Progenitor cell of endocrine pancreas (in vitro differentiated cells): Measurements from ENCODE around the gene WFIKKN1. TPM values are rescaled to one million over a fixed set of nuclear protein-coding genes. Genes with fewer than 3 reads are reported as not detected.

ENCODE experiments used
- DNase-seq: peaks from one replicate; pipeline ENCODE4 v3.0.0; 2021; ENCODE audit warnings: low spot score; ENCODE audit not compliant: unreplicated experiment
- H3K27ac Mint-ChIP-seq: 2 replicates; pipeline ENCODE4 v1.8.0; 2021; ENCODE audit warnings: mild to moderate bottlenecking, moderate library complexity, mixed read lengths
- H3K27me3 Mint-ChIP-seq: 2 replicates; pipeline ENCODE4 v1.8.0; 2021; ENCODE audit warnings: mixed read lengths
- H3K36me3 Mint-ChIP-seq: 2 replicates; pipeline ENCODE4 v1.8.0; 2022; ENCODE audit warnings: mixed read lengths; ENCODE audit not compliant: insufficient read depth
- H3K4me1 Mint-ChIP-seq: 2 replicates; pipeline ENCODE4 v1.8.0; 2021; ENCODE audit warnings: low read depth, mixed read lengths
- H3K4me3 Mint-ChIP-seq: 2 replicates; pipeline ENCODE4 v1.8.0; 2021; ENCODE audit warnings: low read depth, mild to moderate bottlenecking, moderate library complexity, mixed read lengths
- H3K9me3 Mint-ChIP-seq: 2 replicates; pipeline ENCODE4 v1.8.0; 2021; ENCODE audit warnings: low read depth, mixed read lengths
- total RNA-seq: library from RNA; stranded (reverse); gene quantifications from 2 replicates; pipeline ENCODE4 v1.2.1, GENCODE V29; 2021
- TF ChIP-seq, protein P1 (sequence below): fragments of 200-600 bp; sonication (generic); IDR thresholded peaks from one replicate; pipeline ENCODE4 v1.5.0; 2021; ENCODE audit warnings: antibody characterized with exemption, mild to moderate bottlenecking; ENCODE audit not compliant: unreplicated experiment

WFIKKN1 gene
- total RNA-seq, 1 donor from 2014 or later = 42.8 TPM

- Mint-ChIP-seq H3K27me3 (no peaks in the 10 kb centered on the region), H3K36me3 (peaks cover 3% of the 10 kb centered on the region), H3K4me1 (no peaks in the 10 kb centered on the region), H3K9me3 (no peaks in the 10 kb centered on the region), H3K4me3 (no peak overlapping the region), H3K27ac (no peak overlapping the region)
- no peak for DNase-seq
- TF ChIP-seq, protein P1, sequence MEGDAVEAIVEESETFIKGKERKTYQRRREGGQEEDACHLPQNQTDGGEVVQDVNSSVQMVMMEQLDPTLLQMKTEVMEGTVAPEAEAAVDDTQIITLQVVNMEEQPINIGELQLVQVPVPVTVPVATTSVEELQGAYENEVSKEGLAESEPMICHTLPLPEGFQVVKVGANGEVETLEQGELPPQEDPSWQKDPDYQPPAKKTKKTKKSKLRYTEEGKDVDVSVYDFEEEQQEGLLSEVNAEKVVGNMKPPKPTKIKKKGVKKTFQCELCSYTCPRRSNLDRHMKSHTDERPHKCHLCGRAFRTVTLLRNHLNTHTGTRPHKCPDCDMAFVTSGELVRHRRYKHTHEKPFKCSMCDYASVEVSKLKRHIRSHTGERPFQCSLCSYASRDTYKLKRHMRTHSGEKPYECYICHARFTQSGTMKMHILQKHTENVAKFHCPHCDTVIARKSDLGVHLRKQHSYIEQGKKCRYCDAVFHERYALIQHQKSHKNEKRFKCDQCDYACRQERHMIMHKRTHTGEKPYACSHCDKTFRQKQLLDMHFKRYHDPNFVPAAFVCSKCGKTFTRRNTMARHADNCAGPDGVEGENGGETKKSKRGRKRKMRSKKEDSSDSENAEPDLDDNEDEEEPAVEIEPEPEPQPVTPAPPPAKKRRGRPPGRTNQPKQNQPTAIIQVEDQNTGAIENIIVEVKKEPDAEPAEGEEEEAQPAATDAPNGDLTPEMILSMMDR = no peak
These were observed 9.2 kb upstream of the WFIKKN1 start for GRCh38 chr16:621526-622105.

- Mint-ChIP-seq H3K4me3 (no peak overlapping the region), H3K27ac (no peak overlapping the region), H3K4me1 (no peaks in the 10 kb centered on the region), H3K9me3 (no peaks in the 10 kb centered on the region), H3K36me3 (peaks cover 5% of the 10 kb centered on the region), H3K27me3 (no peaks in the 10 kb centered on the region)
- no peak for DNase-seq
- TF ChIP-seq, protein P1 = no peak
These were observed 7.9 kb upstream of the WFIKKN1 start for GRCh38 chr16:622920-623280.

DNA sequence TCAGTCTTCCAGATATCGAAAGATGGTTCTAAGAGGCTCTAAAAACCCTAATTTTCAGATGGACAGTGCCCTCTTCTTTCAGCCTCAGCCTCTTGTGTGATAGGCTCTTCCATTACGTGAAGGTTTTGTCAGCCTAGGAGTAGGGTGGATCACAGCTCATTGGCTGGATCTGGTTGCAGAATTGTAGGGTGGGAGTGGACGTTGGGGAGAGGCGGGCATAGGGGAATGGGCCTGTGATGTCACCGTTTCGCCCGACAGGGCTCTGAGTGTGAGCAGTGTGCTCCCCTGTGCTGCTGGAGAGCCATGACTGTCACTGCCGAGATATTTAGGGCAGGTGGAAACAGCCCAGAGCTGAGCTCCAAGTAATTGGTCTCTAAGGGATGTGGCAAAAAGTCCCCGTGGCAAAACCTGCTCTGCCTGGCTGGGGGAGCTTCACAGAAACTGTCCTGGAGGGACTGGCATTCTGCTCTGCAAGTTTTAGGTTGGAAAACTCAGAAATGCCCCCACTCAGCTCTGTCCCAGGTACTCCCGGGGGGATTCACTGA is 6.2 kb upstream of the WFIKKN1 start:
- TF ChIP-seq, protein P1 = no peak
- peak overlapping the region; percentile 52 for H3K27ac Mint-ChIP-seq
- no peaks in the 10 kb centered on the region for H3K9me3 Mint-ChIP-seq
- no peak overlapping the region for H3K4me3 Mint-ChIP-seq
- peaks cover 9% of the 10 kb centered on the region for H3K4me1 Mint-ChIP-seq
- no peak for DNase-seq
- no peaks in the 10 kb centered on the region for H3K27me3 Mint-ChIP-seq
- peaks cover 6% of the 10 kb centered on the region for H3K36me3 Mint-ChIP-seq

DNA sequence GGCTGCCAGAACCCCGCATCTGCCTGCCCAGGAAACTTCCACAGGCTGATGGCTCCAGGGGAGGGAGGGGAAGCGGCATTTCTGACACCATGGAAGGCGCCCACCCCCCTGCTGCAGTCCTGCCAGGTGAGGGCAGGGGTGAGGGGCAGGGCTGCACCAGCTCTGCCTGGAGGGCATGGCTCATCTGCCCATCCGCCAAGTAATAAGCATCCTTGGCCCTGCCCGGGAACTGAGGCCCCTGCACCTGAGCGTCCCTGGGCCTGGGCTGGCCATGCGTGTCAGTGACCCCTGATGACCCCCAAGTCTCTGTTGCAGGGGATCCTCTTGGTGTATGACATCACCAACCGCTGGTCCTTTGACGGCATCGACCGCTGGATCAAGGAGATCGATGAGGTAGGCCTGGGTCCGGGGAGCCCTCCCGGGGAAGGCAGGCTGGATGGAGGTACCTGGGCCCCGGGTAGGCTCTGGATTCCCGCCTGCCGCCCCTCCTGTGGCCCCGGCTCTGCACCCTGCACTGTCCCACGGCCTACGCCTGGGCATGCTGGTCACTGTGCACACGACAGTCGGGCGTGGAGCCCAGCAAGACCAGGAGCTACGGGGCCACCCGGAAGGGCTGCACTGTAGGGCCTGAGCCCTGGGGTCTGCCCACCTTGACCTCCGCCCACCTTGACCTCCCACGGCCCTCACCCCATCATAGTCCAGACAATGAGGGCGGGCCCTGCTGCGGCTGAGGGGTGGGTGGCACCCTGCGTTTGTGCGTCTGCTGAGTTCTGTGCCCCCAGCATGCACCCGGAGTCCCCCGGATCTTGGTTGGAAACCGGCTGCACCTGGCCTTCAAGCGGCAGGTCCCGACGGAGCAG is 5.4 kb upstream of the WFIKKN1 start:
- DNase-seq = no peak
- H3K36me3 Mint-ChIP-seq = peaks cover 6% of the 10 kb centered on the region
- no peak overlapping the region for H3K27ac Mint-ChIP-seq
- H3K4me3 Mint-ChIP-seq = no peak overlapping the region
- TF ChIP-seq, protein P1 = no peak
- H3K4me1 Mint-ChIP-seq = peaks cover 11% of the 10 kb centered on the region
- no peaks in the 10 kb centered on the region for H3K27me3 Mint-ChIP-seq
- no peaks in the 10 kb centered on the region for H3K9me3 Mint-ChIP-seq

DNA sequence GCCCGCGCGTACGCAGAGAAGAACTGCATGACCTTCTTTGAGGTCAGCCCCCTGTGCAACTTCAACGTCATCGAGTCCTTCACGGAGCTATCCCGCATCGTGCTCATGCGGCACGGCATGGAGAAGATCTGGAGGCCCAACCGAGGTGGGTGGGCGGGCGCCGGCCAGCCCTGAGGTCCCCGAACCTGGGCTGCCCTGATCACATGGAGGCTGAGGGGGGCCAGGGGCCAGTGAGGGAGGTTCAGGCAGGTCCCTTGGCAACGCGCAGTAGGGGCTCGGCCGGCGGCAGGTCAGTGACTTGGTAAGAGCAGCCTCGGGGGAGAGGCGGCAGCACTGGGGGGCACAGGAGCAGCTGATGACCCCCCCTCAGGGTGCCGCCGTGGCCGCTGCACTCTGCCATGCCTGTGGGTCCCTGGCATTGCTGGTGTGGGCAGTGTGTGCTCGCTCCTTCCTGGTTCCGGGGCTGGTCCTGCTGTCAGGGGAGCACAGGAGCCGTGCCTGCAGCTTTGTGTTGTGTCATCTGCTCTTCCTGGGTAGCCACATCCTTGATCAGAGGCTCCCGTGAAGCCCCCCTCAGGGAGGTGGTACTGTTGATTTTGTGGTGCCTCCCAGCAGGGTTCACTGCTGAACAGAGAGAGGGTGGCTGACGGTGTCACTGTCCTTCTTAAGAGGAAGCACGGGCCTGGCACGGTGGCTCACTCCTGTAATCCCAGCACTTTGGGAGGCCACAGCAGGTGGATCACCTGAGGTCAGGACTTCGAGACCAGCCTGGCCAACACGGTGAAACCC is 4.6 kb upstream of the WFIKKN1 start:
- H3K36me3 Mint-ChIP-seq = peaks cover 6% of the 10 kb centered on the region
- H3K4me1 Mint-ChIP-seq = peaks cover 11% of the 10 kb centered on the region
- H3K4me3 Mint-ChIP-seq = no peak overlapping the region
- no peaks in the 10 kb centered on the region for H3K27me3 Mint-ChIP-seq
- DNase-seq = no peak
- TF ChIP-seq, protein P1 = no peak
- no peaks in the 10 kb centered on the region for H3K9me3 Mint-ChIP-seq
- H3K27ac Mint-ChIP-seq = peak overlapping the region; percentile 56
